Measurements from ENCODE around the gene THSD1. TPM values are rescaled to one million over a fixed set of nuclear protein-coding genes. Genes with fewer than 3 reads are reported as not detected.

THSD1 gene
- total and polyA plus RNA-seq, 2 donors (not counting 1 experiment from before 2014, with no cell fraction given) = 0.34 to 0.58 TPM

DNA sequence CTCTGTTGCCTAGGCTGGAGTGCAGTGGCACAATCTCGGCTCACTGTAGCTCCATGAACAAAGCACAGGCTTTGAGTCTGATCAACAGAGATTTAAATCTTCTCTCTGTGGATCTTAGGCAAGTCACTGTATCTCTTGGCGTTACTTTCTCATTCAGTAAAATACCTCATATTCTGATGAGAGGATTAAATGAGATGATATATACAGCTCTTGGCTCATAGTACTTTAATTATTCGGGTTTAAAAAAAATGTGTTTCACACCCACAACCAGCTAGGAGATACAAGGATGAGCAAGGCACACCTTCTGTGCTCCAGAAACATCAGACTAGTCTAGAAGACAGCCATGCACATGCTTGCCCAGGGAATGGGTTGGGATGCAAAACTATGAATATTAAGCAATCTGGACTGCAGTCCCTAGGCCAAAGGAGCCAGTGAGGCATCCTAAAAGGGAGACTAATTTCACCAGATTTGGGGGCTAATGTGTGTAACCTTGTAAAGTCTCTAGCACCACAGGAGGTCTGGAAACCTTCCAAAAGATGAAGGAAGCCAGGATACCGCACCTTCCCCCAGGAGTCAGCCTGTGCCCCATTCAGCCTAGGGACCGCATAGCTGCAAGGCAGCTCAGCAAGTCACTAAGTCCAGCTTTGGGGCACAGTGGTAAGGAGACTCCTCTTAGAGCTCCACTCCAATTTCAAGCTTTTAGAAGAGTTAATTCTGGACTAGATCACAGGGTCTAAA lies 42.0 kb upstream of the THSD1 start:
- Histone ChIP-seq H3K27me3 (replicated peaks in 1 of 4; ENCODE audit: control extremely low read depth in 1 of 4, control insufficient read depth in 3 of 4, insufficient read depth in 4 of 4, low read length in 3 of 4) (no peaks in the 10 kb centered on the region), H3K4me3 (ENCODE audit: control extremely low read depth in 1 of 5, extremely low read depth in 1 of 5, insufficient read depth in 1 of 5, low read depth in 2 of 5, low read length in 4 of 5) (no peak overlapping the region), H2AFZ (ENCODE audit: insufficient read depth, low read depth, low read length, poor library complexity, severe bottlenecking) (no peak overlapping the region), H3K36me3 (replicated peaks in 1 of 2; ENCODE audit: control extremely low read depth in 1 of 2, control insufficient read depth in 1 of 2, extremely low read depth in 1 of 2, insufficient read depth in 2 of 2, low read length in 1 of 2) (peaks cover 0 to 12% of the 10 kb centered on the region in 2 experiments), H3K9ac (ENCODE audit: low read length) (no peak overlapping the region), H3K27ac (ENCODE audit: low read length in 2 of 2) (no peak overlapping the region), H3K79me2 (ENCODE audit: control insufficient read depth, insufficient read depth, low read length) (peaks cover 57% of the 10 kb centered on the region), H3K4me2 (replicated peaks; ENCODE audit: low read depth, low read length, poor library complexity, severe bottlenecking) (peak overlapping the region; percentile 78), H3K4me1 (ENCODE audit: control insufficient read depth in 2 of 2, insufficient read depth in 2 of 2, low read length in 2 of 2) (peaks cover 18 to 20% of the 10 kb centered on the region in 2 donors), H3K9me3 (ENCODE audit: control extremely low read depth in 1 of 3, control insufficient read depth in 2 of 3, insufficient read depth in 1 of 3, low read length in 2 of 3) (no peaks in the 10 kb centered on the region), H4K20me1 (ENCODE audit: control insufficient read depth, insufficient read depth, low read length, poor library complexity, severe bottlenecking) (peaks cover 11% of the 10 kb centered on the region)
- intact Hi-C loops (cut with micrococcal nuclease) = no loop called here
- Mint-ChIP-seq H3K9me3 (ENCODE audit: insufficient read depth) (no peaks in the 10 kb centered on the region), H3K4me3 (no peak overlapping the region), H3K4me1 (peaks cover 28% of the 10 kb centered on the region), H3K27ac (no peak overlapping the region), H3K27me3 (no peaks in the 10 kb centered on the region)
- CTCF ChIA-PET = interaction anchor here (0.7 to 3.8 kb wide), 7 partner anchors 9 to 635 kb away, joined by 3 to 25 read pairs (median 4); partner anchors contain the start of gene SUGT1
- no peak for TF ChIP-seq EZH2 (IDR thresholded peaks at IDR 0.05; ENCODE audit: borderline replicate concordance, insufficient read depth, low read depth, low read length, poor library complexity, severe bottlenecking)
- TF ChIP-seq, protein P1, sequence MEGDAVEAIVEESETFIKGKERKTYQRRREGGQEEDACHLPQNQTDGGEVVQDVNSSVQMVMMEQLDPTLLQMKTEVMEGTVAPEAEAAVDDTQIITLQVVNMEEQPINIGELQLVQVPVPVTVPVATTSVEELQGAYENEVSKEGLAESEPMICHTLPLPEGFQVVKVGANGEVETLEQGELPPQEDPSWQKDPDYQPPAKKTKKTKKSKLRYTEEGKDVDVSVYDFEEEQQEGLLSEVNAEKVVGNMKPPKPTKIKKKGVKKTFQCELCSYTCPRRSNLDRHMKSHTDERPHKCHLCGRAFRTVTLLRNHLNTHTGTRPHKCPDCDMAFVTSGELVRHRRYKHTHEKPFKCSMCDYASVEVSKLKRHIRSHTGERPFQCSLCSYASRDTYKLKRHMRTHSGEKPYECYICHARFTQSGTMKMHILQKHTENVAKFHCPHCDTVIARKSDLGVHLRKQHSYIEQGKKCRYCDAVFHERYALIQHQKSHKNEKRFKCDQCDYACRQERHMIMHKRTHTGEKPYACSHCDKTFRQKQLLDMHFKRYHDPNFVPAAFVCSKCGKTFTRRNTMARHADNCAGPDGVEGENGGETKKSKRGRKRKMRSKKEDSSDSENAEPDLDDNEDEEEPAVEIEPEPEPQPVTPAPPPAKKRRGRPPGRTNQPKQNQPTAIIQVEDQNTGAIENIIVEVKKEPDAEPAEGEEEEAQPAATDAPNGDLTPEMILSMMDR (IDR thresholded peaks at IDR 0.05) = no peak
- DNase-seq (no peak), ATAC-seq (ENCODE audit: low read depth) (no peak)
- WGBS (ENCODE audit: insufficient coverage) = 33% methylated on average over 1 of the region's 5 CpGs
- POLR2A ChIA-PET = no interaction called here

DNA sequence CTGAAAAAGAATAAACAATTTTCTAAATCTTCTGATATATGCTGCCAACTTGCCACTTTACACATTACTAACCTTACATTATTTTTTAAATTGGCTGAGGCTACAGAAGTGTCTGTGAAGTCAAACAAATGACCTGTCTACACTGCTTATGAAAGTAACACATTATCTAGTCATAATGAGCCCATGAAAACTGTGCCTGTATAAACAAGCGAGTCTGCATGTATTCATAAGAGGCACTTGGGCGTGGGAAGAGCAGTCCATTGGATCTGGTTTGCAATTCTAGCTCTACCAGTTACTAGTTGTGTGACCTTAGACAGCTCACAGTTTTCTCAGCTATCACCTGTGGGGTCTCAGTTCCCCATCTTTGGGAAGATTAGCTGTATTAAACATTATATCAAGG lies 41.4 kb upstream of the THSD1 start:
- H3K9me3 Mint-ChIP-seq (ENCODE audit: insufficient read depth) = no peaks in the 10 kb centered on the region

More for the DNA sequence above, 41.4 kb upstream of the THSD1 start:
- WGBS (ENCODE audit: insufficient coverage) = 83% methylated on average over 1 of the region's 2 CpGs
- H2AFZ ChIP-seq (ENCODE audit: insufficient read depth, low read depth, low read length, poor library complexity, severe bottlenecking) = no peak overlapping the region
- CTCF ChIA-PET = interaction anchor here (0.7 to 1.6 kb wide), 3 partner anchors 14 to 635 kb away, joined by 3 to 6 read pairs (median 4); no protein-coding TSS in a partner anchor
- H3K79me2 ChIP-seq (ENCODE audit: control insufficient read depth, insufficient read depth, low read length) = peaks cover 60% of the 10 kb centered on the region
- H3K27me3 Mint-ChIP-seq = no peaks in the 10 kb centered on the region
- POLR2A ChIA-PET = no interaction called here
- H3K4me1 Mint-ChIP-seq = peaks cover 28% of the 10 kb centered on the region
- peaks cover 11% of the 10 kb centered on the region for H4K20me1 ChIP-seq (ENCODE audit: control insufficient read depth, insufficient read depth, low read length, poor library complexity, severe bottlenecking)
- no peaks in the 10 kb centered on the region for H3K27me3 ChIP-seq (replicated peaks in 1 of 4; ENCODE audit: control extremely low read depth in 1 of 4, control insufficient read depth in 3 of 4, insufficient read depth in 4 of 4, low read length in 3 of 4)
- peaks cover 18 to 20% of the 10 kb centered on the region in 2 donors for H3K4me1 ChIP-seq (ENCODE audit: control insufficient read depth in 2 of 2, insufficient read depth in 2 of 2, low read length in 2 of 2)
- H3K4me3 Mint-ChIP-seq = no peak overlapping the region
- DNase-seq = no peak
- H3K9ac ChIP-seq (ENCODE audit: low read length) = no peak overlapping the region
- no peak overlapping the region for H3K27ac Mint-ChIP-seq
- peaks cover 0 to 12% of the 10 kb centered on the region in 2 experiments for H3K36me3 ChIP-seq (replicated peaks in 1 of 2; ENCODE audit: control extremely low read depth in 1 of 2, control insufficient read depth in 1 of 2, extremely low read depth in 1 of 2, insufficient read depth in 2 of 2, low read length in 1 of 2)
- H3K27ac ChIP-seq (ENCODE audit: low read length in 2 of 2) = no peak overlapping the region
- no peak overlapping the region for H3K4me3 ChIP-seq (ENCODE audit: control extremely low read depth in 1 of 5, extremely low read depth in 1 of 5, insufficient read depth in 1 of 5, low read depth in 2 of 5, low read length in 4 of 5)
- no peak for ATAC-seq (ENCODE audit: low read depth)
- TF ChIP-seq, protein P1 (IDR thresholded peaks at IDR 0.05) = no peak
- no peak for TF ChIP-seq EZH2 (IDR thresholded peaks at IDR 0.05; ENCODE audit: borderline replicate concordance, insufficient read depth, low read depth, low read length, poor library complexity, severe bottlenecking)
- intact Hi-C loops (cut with micrococcal nuclease) = no loop called here
- H3K9me3 ChIP-seq (ENCODE audit: control extremely low read depth in 1 of 3, control insufficient read depth in 2 of 3, insufficient read depth in 1 of 3, low read length in 2 of 3) = no peaks in the 10 kb centered on the region
- H3K4me2 ChIP-seq (replicated peaks; ENCODE audit: low read depth, low read length, poor library complexity, severe bottlenecking) = no peak overlapping the region

All from B cell (primary cell).